Activated CD8-positive, alpha-beta memory T cell treated with anti-CD3 and anti-CD28 coated beads, Interleukin-2, amount 50 U/mL, for 4 hours (primary cell): Measurements from ENCODE around the gene FETUB.
"Not testable (repeated sequence)": the region's sequence is repeated elsewhere in the genome, so short reads cannot be mapped to it uniquely, and the experiment has no call there.

Source experiments
- DNase-seq: peaks from one replicate; pipeline ENCODE4 v3.0.0-alpha.2; 2020

The FETUB gene

GRCh38 chr3:186683979-186684378 lies 43.8 kb downstream of the FETUB start:
- DNase-seq: no peak

GRCh38 chr3:186686475-186686874 lies 46.3 kb downstream of the FETUB start:
- DNase-seq: not testable (repeated sequence)

- no peak for DNase-seq
Measured at GRCh38 chr3:186687120-186687651, 47.0 kb downstream of the FETUB start.

- not testable (repeated sequence) for DNase-seq
Measured at GRCh38 chr3:186690304-186690703, 50.1 kb downstream of the FETUB start.

- DNase-seq: no peak
Measured at GRCh38 chr3:186691676-186692075, 51.5 kb downstream of the FETUB start.

- no peak for DNase-seq
Measured at GRCh38 chr3:186693843-186694242, 53.6 kb downstream of the FETUB start.

- DNase-seq: no peak
Measured at GRCh38 chr3:186694288-186695032, 54.3 kb downstream of the FETUB start.

- no peak for DNase-seq
Measured at GRCh38 chr3:186696522-186696921, 56.3 kb downstream of the FETUB start.

- DNase-seq: no peak
Measured at GRCh38 chr3:186697510-186697909, 57.3 kb downstream of the FETUB start.

- no peak for DNase-seq
Measured at GRCh38 chr3:186700267-186700666, 60.1 kb downstream of the FETUB start.

GRCh38 chr3:186702451-186702850 lies 62.3 kb downstream of the FETUB start:
- not testable (repeated sequence) for DNase-seq
